Measurements from ENCODE around the gene MRPL12. TPM values are rescaled to one million over a fixed set of nuclear protein-coding genes. Genes with fewer than 3 reads are reported as not detected.

MRPL12 gene
- total and polyA plus RNA-seq, 9 of the 15 experiments (the other 6 are each of a cell fraction or from before 2014, with no cell fraction given): 0.94 to 338 (median 100) TPM

DNA sequence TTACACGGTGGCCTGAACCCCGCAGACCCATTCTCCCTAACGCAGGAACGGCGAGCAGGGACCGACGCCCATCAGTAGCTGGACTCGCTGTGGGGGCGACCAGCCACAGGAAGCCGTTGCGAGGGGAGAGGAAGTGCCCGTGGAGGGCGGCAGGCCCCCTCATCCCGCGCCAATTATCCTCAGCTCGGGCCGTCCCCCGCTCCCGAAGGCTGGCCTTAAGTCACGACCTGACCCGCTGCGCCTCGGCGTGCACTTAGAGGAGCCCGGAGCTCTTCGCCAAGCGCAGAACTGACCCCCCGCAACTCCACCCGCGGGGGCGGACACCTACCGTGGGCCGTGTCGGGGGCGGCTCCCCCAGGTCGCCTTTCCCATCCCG is 20.0 kb upstream of the MRPL12 start (continued):
- TF ChIP-seq, protein P1, sequence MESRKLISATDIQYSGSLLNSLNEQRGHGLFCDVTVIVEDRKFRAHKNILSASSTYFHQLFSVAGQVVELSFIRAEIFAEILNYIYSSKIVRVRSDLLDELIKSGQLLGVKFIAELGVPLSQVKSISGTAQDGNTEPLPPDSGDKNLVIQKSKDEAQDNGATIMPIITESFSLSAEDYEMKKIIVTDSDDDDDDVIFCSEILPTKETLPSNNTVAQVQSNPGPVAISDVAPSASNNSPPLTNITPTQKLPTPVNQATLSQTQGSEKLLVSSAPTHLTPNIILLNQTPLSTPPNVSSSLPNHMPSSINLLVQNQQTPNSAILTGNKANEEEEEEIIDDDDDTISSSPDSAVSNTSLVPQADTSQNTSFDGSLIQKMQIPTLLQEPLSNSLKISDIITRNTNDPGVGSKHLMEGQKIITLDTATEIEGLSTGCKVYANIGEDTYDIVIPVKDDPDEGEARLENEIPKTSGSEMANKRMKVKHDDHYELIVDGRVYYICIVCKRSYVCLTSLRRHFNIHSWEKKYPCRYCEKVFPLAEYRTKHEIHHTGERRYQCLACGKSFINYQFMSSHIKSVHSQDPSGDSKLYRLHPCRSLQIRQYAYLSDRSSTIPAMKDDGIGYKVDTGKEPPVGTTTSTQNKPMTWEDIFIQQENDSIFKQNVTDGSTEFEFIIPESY (CRISPR knock-in tag; IDR thresholded peaks at IDR 0.05): 0 out of 2 replicates have a peak, but pooled peaks have one; percentile 6
- TF ChIP-seq ZFP30 (CRISPR knock-in tag; IDR thresholded peaks at IDR 0.05; ENCODE audit: borderline replicate concordance) (no peak), EWSR1 (IDR thresholded peaks at IDR 0.05; ENCODE audit: borderline replicate concordance, low read depth, partially characterized antibody) (no peak), NR1H2 (CRISPR knock-in tag; IDR thresholded peaks at IDR 0.05) (no peak), RBM39 (optimal IDR thresholded peaks at IDR 0.05; ENCODE audit: low read depth, low read length) (no peak), SAFB2 (IDR thresholded peaks at IDR 0.05; ENCODE audit: borderline replicate concordance, low read depth, low read length, severe bottlenecking) (no peak), PTTG1 (tag; IDR thresholded peaks at IDR 0.05; ENCODE audit: low read depth) (no peak), CBFA2T3 (IDR thresholded peaks at IDR 0.05) (no peak), ZNF212 (CRISPR knock-in tag; IDR thresholded peaks at IDR 0.05) (no peak), RBM15 (IDR thresholded peaks at IDR 0.05; ENCODE audit: insufficient read depth, low read length) (0 out of 2 replicates have a peak, but pooled peaks have one; percentile 24), NFATC3 (IDR thresholded peaks at IDR 0.05) (no peak), CCAR2 (IDR thresholded peaks at IDR 0.05; ENCODE audit: low read depth, low read length) (no peak), ZNF146 (CRISPR knock-in tag; IDR thresholded peaks at IDR 0.05; ENCODE audit: unreplicated experiment) (no peak), ZEB2 (IDR thresholded peaks at IDR 0.05) (peak; percentile 60; the same call in 1 of the 2 replicates), HDAC1 (IDR thresholded peaks at IDR 0.05) (no peak), ZNF133 (CRISPR knock-in tag; IDR thresholded peaks at IDR 0.05) (no peak), SMAD4 (CRISPR knock-in tag; conservative IDR thresholded peaks at IDR 0.05) (0 out of 2 replicates have a peak, but pooled peaks have one; percentile 7)
- TF ChIP-seq, protein P2, sequence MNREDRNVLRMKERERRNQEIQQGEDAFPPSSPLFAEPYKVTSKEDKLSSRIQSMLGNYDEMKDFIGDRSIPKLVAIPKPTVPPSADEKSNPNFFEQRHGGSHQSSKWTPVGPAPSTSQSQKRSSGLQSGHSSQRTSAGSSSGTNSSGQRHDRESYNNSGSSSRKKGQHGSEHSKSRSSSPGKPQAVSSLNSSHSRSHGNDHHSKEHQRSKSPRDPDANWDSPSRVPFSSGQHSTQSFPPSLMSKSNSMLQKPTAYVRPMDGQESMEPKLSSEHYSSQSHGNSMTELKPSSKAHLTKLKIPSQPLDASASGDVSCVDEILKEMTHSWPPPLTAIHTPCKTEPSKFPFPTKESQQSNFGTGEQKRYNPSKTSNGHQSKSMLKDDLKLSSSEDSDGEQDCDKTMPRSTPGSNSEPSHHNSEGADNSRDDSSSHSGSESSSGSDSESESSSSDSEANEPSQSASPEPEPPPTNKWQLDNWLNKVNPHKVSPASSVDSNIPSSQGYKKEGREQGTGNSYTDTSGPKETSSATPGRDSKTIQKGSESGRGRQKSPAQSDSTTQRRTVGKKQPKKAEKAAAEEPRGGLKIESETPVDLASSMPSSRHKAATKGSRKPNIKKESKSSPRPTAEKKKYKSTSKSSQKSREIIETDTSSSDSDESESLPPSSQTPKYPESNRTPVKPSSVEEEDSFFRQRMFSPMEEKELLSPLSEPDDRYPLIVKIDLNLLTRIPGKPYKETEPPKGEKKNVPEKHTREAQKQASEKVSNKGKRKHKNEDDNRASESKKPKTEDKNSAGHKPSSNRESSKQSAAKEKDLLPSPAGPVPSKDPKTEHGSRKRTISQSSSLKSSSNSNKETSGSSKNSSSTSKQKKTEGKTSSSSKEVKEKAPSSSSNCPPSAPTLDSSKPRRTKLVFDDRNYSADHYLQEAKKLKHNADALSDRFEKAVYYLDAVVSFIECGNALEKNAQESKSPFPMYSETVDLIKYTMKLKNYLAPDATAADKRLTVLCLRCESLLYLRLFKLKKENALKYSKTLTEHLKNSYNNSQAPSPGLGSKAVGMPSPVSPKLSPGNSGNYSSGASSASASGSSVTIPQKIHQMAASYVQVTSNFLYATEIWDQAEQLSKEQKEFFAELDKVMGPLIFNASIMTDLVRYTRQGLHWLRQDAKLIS (CRISPR knock-in tag; IDR thresholded peaks at IDR 0.05): 0 out of 2 replicates have a peak, but pooled peaks have one; percentile 24
- TF ChIP-seq, protein P3, sequence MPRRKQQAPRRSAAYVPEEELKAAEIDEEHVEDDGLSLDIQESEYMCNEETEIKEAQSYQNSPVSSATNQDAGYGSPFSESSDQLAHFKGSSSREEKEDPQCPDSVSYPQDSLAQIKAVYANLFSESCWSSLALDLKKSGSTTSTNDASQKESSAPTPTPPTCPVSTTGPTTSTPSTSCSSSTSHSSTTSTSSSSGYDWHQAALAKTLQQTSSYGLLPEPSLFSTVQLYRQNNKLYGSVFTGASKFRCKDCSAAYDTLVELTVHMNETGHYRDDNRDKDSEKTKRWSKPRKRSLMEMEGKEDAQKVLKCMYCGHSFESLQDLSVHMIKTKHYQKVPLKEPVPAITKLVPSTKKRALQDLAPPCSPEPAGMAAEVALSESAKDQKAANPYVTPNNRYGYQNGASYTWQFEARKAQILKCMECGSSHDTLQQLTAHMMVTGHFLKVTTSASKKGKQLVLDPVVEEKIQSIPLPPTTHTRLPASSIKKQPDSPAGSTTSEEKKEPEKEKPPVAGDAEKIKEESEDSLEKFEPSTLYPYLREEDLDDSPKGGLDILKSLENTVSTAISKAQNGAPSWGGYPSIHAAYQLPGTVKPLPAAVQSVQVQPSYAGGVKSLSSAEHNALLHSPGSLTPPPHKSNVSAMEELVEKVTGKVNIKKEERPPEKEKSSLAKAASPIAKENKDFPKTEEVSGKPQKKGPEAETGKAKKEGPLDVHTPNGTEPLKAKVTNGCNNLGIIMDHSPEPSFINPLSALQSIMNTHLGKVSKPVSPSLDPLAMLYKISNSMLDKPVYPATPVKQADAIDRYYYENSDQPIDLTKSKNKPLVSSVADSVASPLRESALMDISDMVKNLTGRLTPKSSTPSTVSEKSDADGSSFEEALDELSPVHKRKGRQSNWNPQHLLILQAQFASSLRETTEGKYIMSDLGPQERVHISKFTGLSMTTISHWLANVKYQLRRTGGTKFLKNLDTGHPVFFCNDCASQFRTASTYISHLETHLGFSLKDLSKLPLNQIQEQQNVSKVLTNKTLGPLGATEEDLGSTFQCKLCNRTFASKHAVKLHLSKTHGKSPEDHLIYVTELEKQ (CRISPR knock-in tag; IDR thresholded peaks at IDR 0.05): no peak
